ENCODE measurements around the gene MCU.
"Not testable (repeated sequence)": the region's sequence is repeated elsewhere in the genome, so short reads cannot be mapped to it uniquely, and the experiment has no call there.

Gene MCU

GRCh38 chr10:72910705-72911104, 218.8 kb downstream of the MCU start:
- no peak for DNase-seq

- no peak for DNase-seq
Measured at GRCh38 chr10:72911758-72912157, 219.8 kb downstream of the MCU start.

GRCh38 chr10:72912736-72913135, 220.8 kb downstream of the MCU start:
- no peak for DNase-seq

GRCh38 chr10:72913287-72913686, 221.3 kb downstream of the MCU start:
- no peak for DNase-seq

GRCh38 chr10:72917201-72917600, 225.3 kb downstream of the MCU start:
- DNase-seq, result not testable (repeated sequence)

GRCh38 chr10:72917803-72918332, 225.9 kb downstream of the MCU start:
- DNase-seq, result not testable (repeated sequence)

GRCh38 chr10:72918352-72918751, 226.4 kb downstream of the MCU start:
- DNase-seq, result no peak

GRCh38 chr10:72921147-72921683, 229.3 kb downstream of the MCU start:
- not testable (repeated sequence) for DNase-seq

GRCh38 chr10:72924351-72924750, 232.4 kb downstream of the MCU start:
- no peak for DNase-seq

- DNase-seq, result no peak
Measured at GRCh38 chr10:72925951-72926465, 234.1 kb downstream of the MCU start.

GRCh38 chr10:72927485-72927884, 235.5 kb downstream of the MCU start:
- DNase-seq, result no peak

- DNase-seq, result no peak
Measured at GRCh38 chr10:72928798-72929197, 236.9 kb downstream of the MCU start.

GRCh38 chr10:72930276-72930675, 238.3 kb downstream of the MCU start:
- DNase-seq, result no peak

- DNase-seq, result no peak
Measured at GRCh38 chr10:72932259-72933015, 240.5 kb downstream of the MCU start.

GRCh38 chr10:72935361-72935760, 243.4 kb downstream of the MCU start:
- DNase-seq, result peak; percentile 46 to 60 (median 59)

All from suppressor macrophage treated with lipopolysaccharide for 1 hour (primary cell).